Loucy (cell line): ENCODE data around the gene PPP4R2.

Experiments used
- EZH2phosphoT487 ChIP-seq: fragments of 200-600 bp; IDR thresholded peaks from 2 replicates; pipeline ENCODE4 v1.6.1; 2018; ENCODE audit warnings: antibody characterized with exemption, mild to moderate bottlenecking, moderate library complexity, borderline replicate concordance
- TF ChIP-seq, protein P1 (sequence below): fragments of 200-600 bp; sonication (generic); conservative IDR thresholded peaks from 2 replicates; pipeline ENCODE4 v1.5.1; 2014; ENCODE audit warnings: mild to moderate bottlenecking, antibody characterized with exemption, low read length

DNA sequence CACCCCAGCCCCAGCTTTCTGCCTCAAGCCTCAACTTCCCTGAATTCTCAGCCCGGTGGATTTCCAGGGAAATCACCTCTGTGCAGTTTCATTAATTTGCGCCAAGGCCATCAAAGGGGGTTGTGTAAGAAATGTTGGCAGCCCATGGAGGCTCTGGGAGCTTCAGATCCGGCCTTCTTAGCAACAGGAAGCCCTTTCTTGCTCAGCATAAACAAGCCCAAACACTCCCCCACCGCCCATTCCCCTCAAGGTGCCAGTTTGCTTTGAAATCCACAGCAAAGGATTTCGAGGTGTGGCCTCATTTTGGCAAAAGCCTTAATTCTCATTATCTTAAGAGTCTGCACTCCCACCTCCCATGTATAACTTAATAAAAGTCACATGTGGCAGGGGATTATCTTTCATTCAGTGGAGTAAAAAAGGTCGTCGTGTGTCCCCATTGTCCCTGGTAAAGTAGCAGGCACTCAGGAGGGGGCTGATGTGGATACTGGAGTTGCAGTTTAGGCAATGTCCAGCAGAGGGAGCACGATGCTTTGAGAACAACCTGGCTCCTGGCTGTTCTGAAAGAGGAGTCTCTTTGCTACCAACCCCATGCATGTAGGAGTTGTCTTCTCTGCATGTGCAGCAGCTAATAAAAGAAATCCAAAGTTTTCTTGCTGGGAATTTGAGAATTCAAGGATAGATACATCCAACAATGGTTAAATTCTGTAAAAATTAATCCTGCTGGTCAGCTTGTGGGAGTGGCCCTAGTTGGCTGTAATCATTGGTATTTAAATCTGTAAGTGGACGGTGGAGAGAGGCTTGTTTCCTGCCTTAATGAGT lies 104.3 kb downstream of the PPP4R2 start:
- TF ChIP-seq, protein P1, sequence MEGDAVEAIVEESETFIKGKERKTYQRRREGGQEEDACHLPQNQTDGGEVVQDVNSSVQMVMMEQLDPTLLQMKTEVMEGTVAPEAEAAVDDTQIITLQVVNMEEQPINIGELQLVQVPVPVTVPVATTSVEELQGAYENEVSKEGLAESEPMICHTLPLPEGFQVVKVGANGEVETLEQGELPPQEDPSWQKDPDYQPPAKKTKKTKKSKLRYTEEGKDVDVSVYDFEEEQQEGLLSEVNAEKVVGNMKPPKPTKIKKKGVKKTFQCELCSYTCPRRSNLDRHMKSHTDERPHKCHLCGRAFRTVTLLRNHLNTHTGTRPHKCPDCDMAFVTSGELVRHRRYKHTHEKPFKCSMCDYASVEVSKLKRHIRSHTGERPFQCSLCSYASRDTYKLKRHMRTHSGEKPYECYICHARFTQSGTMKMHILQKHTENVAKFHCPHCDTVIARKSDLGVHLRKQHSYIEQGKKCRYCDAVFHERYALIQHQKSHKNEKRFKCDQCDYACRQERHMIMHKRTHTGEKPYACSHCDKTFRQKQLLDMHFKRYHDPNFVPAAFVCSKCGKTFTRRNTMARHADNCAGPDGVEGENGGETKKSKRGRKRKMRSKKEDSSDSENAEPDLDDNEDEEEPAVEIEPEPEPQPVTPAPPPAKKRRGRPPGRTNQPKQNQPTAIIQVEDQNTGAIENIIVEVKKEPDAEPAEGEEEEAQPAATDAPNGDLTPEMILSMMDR = peak; percentile 96
- no peak for TF ChIP-seq EZH2phosphoT487
